ENCODE data around the gene STAU1. TPM values are rescaled to one million over a fixed set of nuclear protein-coding genes. Genes with fewer than 3 reads are reported as not detected.
"Not testable (repeated sequence)": the region's sequence is repeated elsewhere in the genome, so short reads cannot be mapped to it uniquely, and the experiment has no call there.

The STAU1 gene
- total RNA-seq, 1 donor from 2014 or later: 60.7 TPM

DNA sequence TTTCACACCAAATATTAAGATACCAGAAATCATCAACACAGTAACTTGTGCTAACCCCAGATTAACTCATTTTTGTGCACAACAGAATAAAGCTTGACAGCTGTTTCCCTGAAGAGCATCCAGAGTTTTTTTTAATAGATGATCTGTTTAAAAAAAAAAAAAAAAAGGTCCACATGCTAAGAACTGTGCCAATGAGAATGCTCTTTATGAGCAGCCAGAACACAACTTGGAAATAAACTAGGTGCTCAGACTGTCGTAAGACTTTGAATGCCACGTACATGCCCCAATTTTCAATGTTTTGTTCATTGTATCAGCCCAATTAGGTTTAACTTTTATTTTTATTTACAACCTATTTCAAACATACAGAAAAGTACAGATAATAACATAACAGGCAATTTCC lies 47.3 kb downstream of the STAU1 start:
- DNase-seq (ENCODE audit: missing footprints) (no peak), ATAC-seq (no peak)
- intact Hi-C loops (cut with DNase I): no loop called here

DNA sequence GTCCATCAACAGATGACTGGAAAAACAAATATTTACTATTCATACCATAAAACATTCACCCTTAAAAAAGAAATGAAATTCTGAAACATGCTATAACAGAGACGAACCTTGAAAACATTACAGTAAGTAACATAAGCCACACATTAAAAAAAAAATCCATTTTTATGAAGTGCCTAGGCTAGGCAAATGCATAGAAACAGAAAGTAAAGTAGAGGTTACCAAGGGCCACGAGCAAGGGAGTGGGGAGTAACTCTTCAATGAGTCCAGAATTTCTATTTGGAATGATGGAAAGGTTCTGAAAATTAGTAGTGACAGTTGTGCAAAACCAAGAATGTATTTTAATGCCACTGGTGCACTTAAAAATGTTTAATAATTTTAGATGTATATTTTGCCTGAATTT lies 47.7 kb downstream of the STAU1 start:
- intact Hi-C loops (cut with DNase I): no loop called here
- ATAC-seq: no peak

DNA sequence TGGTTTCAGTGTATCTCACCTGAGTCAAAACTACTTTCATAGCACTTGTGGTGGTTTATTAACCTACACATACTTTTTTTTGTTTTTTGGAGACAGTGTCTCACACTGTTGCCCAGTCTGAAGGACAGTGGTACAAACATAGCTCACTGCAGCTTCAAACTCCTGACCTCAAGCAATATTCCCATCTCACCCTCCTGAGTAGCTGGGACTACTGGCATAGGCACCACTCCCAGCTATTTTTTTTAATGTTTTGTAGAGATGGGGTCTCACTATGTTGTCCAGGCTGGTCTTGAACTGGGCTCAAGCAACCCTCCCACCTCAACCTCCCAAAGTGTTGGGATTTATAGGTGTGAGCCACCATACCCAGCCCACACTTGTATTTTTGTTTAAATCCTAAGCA lies 49.7 kb downstream of the STAU1 start:
- intact Hi-C loops (cut with DNase I): no loop called here
- ATAC-seq: no peak
- no peak for DNase-seq (ENCODE audit: missing footprints)

More for the DNA sequence above, 47.7 kb downstream of the STAU1 start:
- no peak for DNase-seq (ENCODE audit: missing footprints)

DNA sequence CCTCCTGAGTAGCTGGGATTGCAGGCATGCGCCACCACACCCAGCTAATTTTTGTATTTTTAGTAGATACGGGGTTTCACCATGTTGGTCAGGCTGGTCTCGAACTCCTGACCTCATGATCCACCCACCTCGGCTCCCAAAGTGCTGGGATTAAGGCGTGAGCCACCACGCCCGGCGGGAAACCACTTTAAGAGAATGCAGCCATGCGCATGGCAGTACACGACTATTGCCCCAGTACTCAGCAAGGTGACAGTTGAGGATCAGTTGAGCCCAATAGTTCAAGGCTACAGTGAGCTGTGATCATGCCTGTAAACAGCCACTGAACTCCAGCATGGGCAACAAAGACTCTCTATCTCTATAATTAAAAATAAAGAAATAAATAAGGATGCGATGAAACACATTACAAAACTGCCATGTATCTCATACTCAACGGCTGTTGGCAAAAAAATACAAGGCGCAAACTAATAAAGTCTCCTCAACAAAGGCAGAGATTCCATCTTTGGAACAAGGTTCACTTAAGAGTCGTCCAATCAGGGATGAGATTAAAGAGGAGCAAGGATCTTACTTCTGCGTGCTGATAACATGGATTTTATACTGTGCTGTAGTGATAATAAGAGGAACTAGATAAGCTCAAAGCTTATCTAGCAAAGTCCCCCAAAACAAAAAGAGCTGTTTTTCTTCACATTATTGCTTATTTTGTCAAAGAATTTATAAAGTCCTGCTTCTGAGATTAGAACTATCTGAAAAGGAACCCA lies 51.1 kb downstream of the STAU1 start:
- intact Hi-C loops (cut with DNase I): no loop called here
- ATAC-seq (no peak), DNase-seq (ENCODE audit: missing footprints) (no peak)

DNA sequence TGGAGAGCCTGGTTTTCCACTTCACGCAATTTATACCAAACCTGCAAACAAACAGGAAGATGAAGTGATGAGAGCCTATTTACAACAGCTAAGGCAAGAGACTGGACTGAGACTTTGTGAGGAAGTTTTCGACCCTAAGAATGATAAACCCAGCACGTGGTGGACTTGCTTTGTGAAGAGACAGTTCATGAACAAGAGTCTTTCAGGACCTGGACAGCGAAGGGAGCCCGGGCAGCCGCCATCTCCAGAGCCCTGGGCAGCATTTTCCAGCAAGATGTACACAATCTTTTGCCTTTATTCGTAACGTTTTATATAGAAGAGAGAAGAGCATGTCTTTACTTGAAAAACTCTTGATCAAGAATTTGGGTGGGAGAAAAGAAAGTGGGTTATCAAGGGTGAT lies 53.3 kb downstream of the STAU1 start:
- intact Hi-C loops (cut with DNase I): loop anchor here (5.0 kb wide), 1 partner anchor 33 kb away; no protein-coding TSS in a partner anchor
- not testable (repeated sequence) for ATAC-seq; DNase-seq (ENCODE audit: missing footprints)

DNA sequence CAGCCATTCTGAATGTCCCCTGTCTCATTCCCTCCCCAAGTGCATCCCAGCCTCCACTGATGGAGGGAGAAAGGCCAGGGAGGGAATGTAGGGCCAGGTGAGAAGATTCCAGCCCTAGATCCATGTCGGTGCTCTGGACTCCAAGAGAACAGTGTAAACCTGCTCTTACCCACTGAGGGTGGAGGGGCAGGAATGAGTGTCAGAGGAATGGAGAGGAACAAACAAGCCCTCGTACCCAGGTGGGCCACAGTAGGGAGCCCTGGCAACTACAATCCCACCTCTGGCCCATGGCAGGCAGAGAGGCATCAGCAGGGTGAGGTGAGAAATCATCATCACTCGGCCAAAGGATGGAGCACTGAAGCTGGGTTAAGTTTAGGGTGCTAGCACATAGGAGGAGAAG lies 54.6 kb downstream of the STAU1 start:
- DNase-seq (ENCODE audit: missing footprints) (no peak), ATAC-seq (peak; percentile 48)
- intact Hi-C loops (cut with DNase I): loop anchor here (1.0 to 5.0 kb wide), 2 partner anchors 34 to 84 kb away; no protein-coding TSS in a partner anchor

DNA sequence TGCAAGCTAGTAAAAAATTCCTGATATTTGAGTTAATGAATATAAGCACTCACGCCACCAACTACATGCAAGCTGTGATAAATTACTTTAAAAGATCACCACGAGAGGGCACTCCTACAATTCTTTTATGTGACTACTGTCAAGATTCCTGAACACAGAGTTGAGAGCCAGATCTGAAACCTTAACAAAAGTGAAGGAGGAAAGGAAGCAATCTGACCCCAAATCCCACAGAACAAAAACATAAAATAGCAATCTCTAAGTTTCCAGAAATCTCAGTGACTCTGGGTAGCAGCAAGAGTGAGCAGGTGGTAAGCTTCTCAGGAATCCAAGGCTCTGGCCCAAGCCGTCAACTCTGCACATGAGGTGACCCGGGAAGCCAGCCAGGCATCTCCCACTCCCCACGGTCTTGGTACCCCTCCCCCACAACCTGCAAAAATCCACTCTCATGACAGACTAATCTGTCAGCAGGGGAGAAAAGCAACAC lies 55.1 kb downstream of the STAU1 start:
- DNase-seq (ENCODE audit: missing footprints) (no peak), ATAC-seq (peak; percentile 39)
- intact Hi-C loops (cut with DNase I): loop anchor here (1.0 to 5.0 kb wide), 2 partner anchors 34 to 84 kb away; no protein-coding TSS in a partner anchor

DNA sequence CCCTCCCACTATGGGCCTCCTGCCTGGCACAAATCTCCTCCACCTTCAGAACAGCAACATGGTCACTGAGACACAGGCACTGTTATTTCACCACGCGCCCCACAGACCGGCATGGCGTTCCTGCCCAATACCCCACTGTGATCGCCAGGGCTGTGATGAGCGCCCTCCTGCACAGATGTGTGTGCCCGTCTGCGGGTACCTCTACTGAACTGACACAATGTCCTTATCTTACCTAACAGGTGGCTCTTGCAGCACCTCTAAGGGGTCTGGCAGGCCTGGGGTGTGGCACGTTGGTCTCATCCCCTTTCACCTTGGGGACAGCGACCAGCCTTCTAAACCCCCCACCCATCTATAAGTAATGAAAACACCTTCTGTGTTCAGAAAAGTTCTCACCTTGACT lies 64.2 kb downstream of the STAU1 start:
- no peak for ATAC-seq
- no peak for DNase-seq (ENCODE audit: missing footprints)
- intact Hi-C loops (cut with DNase I): no loop called here

DNA sequence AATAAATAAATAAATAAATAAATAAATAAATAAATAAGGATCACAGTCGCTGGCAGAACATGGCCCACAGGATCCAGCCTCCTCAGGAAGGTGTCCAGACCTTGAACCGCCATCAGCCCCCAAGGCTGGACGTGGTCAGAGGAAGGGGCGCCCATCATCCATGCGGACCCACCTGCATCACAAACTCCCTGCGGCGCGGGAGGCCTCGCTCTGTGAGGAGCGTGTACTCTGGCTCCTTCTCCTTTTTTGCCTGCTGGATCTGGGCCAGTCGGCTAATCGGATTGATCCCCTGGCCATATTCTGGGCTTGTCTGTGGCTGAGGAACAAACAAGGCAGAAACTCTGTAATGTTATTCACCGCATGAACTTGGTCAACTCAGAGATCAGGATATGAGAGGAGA lies 65.2 kb downstream of the STAU1 start:
- ATAC-seq (no peak), DNase-seq (ENCODE audit: missing footprints) (no peak)
- intact Hi-C loops (cut with DNase I): no loop called here

DNA sequence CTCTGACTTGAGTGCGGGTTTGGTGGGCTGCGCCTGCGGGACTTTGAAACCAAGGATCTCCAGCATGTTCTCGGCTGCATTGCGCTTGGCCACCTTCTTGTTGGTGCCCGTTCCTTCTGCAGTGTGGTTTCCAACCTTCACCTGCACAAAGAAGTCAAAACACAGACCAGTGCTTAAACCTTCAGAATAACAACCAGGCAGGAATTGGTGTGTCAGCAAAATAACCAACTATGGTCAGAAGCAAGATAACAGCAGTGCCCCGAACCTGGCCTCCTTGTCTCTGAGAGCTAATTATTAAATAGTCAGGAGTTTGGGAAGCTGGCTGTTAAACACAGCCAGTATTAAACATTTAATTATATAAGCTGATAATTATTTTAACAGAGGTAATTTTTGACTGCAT lies 68.1 kb downstream of the STAU1 start:
- no peak for DNase-seq (ENCODE audit: missing footprints)
- no peak for ATAC-seq
- intact Hi-C loops (cut with DNase I): no loop called here

DNA sequence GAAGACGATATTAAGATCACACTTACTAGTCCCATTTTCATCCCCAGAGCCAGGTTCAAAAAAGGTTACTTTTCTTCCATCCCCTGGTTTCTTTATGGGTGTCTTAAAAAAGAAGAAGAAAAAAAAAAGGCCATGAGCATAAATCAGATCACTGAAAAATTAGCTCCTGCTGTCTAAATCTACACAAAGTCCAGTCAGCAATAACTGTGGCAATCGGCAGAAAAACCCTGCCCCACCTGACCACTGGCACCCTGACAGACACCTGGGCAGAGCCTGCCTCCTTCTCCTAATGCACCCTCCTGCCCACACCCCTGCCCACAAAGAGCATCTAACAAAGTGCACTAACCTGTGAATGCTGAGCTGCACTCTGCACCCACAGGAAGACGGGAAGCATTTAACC lies 69.8 kb downstream of the STAU1 start:
- ATAC-seq: no peak
- no peak for DNase-seq (ENCODE audit: missing footprints)
- intact Hi-C loops (cut with DNase I): no loop called here

DNA sequence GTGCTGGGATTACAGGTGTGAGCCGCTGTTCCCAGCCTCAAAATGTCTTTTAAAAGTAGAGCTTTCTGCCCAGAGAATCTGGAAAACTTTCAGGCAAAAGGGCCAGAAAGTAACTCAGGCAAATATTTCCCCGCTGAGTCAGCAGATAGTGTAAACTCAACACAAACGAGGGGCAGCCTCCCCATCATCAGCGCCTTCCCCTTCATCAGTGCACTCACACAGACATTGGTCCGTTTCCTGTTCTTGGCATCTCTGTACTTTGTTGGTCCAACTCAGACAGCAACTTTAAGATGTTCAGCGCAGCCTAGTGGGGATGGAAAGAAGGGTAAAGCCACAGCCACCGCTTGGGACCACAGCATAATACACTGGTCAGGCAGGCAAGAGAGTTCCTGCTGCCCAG lies 72.6 kb downstream of the STAU1 start:
- DNase-seq (ENCODE audit: missing footprints) (no peak), ATAC-seq (no peak)
- intact Hi-C loops (cut with DNase I): no loop called here

DNA sequence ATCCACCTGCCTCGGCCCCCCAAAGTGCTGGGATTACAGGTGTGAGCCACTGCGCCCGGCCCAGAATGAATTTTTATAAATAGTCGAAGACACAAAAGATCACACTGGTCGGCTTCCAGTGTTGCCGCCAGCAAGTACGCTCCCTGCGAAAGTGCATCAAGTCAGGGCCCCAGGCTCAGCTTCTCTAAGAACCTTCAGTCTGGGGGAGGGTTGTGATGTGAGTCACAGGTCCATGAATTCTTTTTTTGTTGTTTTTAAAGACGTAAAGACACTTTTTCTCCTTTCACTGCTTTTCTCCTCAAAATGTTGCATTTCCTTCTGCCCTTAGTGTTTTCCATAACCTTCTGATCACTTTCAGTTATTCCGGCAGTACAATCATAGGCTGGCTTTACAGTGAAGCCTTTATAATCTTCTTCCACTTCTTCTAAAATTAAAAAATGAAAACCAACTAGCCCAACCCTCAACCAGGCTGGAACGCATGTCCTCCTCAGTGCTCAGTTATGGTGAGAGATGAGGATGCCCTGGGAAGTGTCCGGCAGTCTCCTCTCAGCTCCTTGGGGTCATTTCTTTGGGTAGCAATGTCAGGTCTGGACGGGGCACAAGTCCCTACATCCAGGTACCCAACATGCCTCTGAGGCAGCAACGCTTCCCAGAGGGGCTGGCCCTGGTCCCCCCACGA lies 75.4 kb downstream of the STAU1 start:
- intact Hi-C loops (cut with DNase I): no loop called here
- DNase-seq (ENCODE audit: missing footprints) (no peak), ATAC-seq (no peak)

DNA sequence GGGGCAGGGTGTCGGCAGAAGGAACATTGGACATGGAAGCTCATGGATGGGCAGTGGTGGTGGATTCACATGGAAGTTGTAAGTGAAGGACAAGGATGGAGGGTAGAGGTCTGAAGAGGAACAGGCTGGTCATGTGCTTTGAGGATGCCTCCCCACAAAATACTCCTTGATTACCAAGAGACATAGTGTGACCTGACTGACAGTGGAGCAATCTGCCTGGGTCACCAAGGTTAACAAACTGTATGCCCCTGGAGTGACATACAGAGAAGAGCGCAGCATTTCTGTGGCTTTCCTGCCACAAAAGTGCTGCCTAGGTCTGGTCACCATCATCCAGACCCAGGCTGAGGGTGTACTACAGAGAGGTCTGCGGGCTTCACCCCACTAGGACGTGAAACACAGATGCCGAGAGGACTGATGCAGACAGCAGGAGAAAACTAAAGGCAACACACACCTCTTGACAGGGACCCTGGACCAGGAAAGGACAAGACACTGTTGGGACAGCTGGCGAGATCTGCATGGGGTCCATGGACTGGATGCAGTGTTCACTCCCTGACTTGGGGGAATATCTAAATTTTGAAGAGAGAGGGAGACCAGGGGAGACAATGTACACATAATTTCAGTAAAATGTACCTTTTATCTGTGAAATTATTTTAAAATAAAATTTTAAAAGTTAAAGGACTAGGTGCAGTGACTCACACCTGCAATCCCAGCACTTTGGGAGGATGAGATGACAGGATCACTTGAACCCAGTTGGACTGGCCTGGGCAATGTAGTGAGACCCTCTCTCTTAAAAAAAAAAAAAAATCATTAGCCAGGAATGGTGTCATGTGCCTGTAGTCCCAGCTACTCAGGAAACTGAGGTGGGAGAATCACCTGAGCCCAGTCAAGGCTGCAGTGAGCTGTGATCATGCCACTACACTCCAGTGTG lies 77.1 kb downstream of the STAU1 start:
- ATAC-seq (peak; percentile 16), DNase-seq (ENCODE audit: missing footprints) (no peak)
- intact Hi-C loops (cut with DNase I): no loop called here

DNA sequence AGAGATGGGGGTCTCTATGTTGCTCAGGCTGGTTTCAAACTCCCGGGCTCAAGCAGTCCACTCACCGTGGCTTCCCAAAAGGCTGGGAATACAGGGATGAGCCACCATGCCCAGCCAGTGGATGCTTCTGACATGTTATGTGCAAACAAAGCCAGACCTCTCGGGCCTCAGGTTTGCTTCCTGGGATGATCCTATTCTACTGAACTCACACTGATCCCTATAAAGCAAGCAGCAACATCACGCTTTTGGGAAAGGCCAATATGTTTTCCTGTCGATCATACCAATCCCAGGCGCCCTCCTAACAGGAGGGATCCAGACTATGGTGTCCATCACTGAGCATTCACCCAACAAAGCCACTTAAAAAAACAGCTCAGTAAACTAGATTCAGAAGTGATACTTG lies 81.8 kb downstream of the STAU1 start:
- DNase-seq (ENCODE audit: missing footprints) (no peak), ATAC-seq (no peak)
- intact Hi-C loops (cut with DNase I): no loop called here

DNA sequence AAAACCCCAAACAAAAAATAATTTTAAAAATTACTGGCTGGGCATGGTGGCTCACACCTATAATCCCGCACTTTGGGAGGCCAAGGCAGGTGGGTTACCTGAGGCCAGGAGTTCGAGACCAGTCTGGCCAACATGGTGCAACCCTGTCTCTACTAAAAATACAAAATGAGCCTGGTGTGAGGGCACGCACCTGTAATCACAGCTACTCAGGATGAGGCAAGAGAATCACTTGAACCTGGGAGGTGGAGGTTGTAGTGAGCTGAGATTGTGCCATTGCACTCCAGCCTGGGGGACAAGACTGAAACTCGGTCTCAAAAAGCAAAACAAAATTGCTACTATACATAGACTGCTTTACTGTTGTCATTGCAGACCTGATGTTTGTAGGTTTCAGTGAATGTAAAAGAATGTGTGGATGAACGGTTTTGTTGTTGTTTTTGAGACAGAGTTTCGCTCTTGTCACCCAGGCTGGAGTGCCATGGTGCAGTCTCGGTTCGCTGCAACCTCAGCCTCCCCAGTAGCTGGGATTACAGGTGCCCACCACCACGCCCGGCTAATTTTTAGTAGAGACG lies 83.1 kb downstream of the STAU1 start:
- intact Hi-C loops (cut with DNase I); ATAC-seq: not testable (repeated sequence)

DNA sequence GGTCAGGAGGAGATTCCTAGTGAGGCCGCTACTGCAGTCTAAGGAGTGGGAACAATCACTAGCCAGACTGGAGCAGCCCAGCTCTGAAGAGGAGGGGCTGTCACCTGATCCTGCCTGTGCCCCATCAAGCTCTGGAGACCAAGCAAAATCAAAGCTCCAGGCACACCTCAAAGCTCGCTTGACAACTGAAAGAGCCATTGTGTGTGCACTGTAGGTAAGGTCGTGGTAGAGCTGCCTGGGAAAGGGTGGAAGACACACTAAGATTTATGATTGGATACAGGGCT lies 83.8 kb downstream of the STAU1 start:
- intact Hi-C loops (cut with DNase I): no loop called here
- DNase-seq (ENCODE audit: missing footprints) (no peak), ATAC-seq (no peak)

More for the DNA sequence above, 83.1 kb downstream of the STAU1 start:
- DNase-seq (ENCODE audit: missing footprints): not testable (repeated sequence)

DNA sequence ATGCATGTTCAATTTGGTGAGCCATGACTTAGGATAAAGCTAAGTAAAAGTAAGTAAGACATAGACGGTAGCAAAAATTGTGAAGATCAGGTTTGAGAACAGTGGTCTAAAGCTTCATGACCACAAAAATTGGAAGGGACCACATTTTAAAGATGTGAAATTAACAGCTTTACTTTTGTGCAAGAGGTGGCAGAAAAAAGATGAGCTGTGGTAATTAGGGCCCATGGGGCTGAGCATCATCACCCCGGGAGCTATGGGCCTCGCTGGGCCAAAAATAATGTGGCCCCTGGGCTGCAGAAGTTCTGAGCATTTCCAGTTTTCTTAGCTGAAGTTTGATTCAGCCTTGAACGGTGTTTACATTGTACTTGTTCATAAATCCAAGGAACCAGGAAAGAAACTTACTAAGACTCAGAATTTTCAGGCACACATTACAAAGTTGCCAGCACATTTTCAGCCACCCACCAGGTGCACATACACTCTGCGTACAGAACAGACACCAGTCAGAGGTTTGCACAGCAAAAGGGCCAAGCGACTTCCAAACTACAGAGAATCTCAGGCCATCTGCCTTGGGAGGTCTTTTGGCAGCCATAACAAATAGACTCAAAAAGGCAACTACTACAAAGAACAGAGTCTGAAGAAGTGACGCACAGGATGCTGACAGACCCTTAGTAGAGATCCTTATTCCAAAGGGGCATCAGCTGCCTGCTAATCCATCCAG lies 84.3 kb downstream of the STAU1 start:
- no peak for DNase-seq (ENCODE audit: missing footprints)
- no peak for ATAC-seq
- intact Hi-C loops (cut with DNase I): no loop called here
